Coronary artery (tissue), 2 donors: Measurements from ENCODE around the gene MGAT3.
"Not testable (repeated sequence)": the region's sequence is repeated elsewhere in the genome, so short reads cannot be mapped to it uniquely, and the experiment has no call there.

Source experiments
- DNase-seq: peaks from one replicate; pipeline ENCODE4 v3.0.0-alpha.2; 2017; ENCODE audit warnings: low spot score
- H3K27ac ChIP-seq, 2 donors: fragments of 200-600 bp; sonication (generic); one replicate each; pipeline ENCODE4 v1.5.1; 2016 to 2019
- H3K4me3 ChIP-seq: fragments of 200-600 bp; sonication (generic); 2 replicates; pipeline ENCODE4 v1.5.1; 2016; ENCODE audit warnings: mild to moderate bottlenecking, moderate library complexity
- CTCF ChIP-seq: fragments of 200-600 bp; sonication (generic); IDR thresholded peaks from one replicate; pipeline ENCODE4 v1.5.1; 2019; ENCODE audit warnings: antibody characterized with exemption

Gene MGAT3

GRCh38 chr22:39456522-39457197 is at the start of gene MGAT3:
Gene MGAT3, plus strand, starts transcription at chr22:39457012. Its CDS starts 30,336 bp downstream, at chr22:39487348.
- no peak for TF ChIP-seq CTCF
- Histone ChIP-seq H3K4me3 (peak within 1 kb of the TSS; percentile 78), H3K27ac (peak within 1 kb of the TSS in 1 of 2 donors; percentile 69)
- no peak for DNase-seq

- no peak overlapping the region for H3K4me3 ChIP-seq
- no peak overlapping the region for H3K27ac ChIP-seq
- TF ChIP-seq CTCF, result no peak
- no peak for DNase-seq
Measured at GRCh38 chr22:39408173-39408572, 48.6 kb upstream of the MGAT3 start.

GRCh38 chr22:39408807-39409206 is 48.0 kb upstream of the MGAT3 start:
- no peak for DNase-seq
- H3K4me3 ChIP-seq, result no peak overlapping the region
- H3K27ac ChIP-seq, result no peak overlapping the region
- no peak for TF ChIP-seq CTCF

GRCh38 chr22:39409516-39410029 is 47.2 kb upstream of the MGAT3 start:
- TF ChIP-seq CTCF, result no peak
- no peak for DNase-seq
- H3K4me3 ChIP-seq, result no peak overlapping the region
- no peak overlapping the region for H3K27ac ChIP-seq

- H3K4me3 ChIP-seq, result no peak overlapping the region
- H3K27ac ChIP-seq, result no peak overlapping the region
- DNase-seq, result no peak
- TF ChIP-seq CTCF, result no peak
Measured at GRCh38 chr22:39410264-39410663, 46.5 kb upstream of the MGAT3 start.

- not testable (repeated sequence) for H3K4me3 ChIP-seq, H3K27ac ChIP-seq
Measured at GRCh38 chr22:39411828-39412365, 44.9 kb upstream of the MGAT3 start.

GRCh38 chr22:39413204-39413603 is 43.6 kb upstream of the MGAT3 start:
- not testable (repeated sequence) for H3K27ac ChIP-seq, H3K4me3 ChIP-seq, DNase-seq

More at GRCh38 chr22:39411828-39412365, 44.9 kb upstream of the MGAT3 start:
- not testable (repeated sequence) for DNase-seq

- DNase-seq, result no peak
- no peak overlapping the region for H3K4me3 ChIP-seq
- H3K27ac ChIP-seq, result no peak overlapping the region
- TF ChIP-seq CTCF, result no peak
Measured at GRCh38 chr22:39414377-39414776, 42.4 kb upstream of the MGAT3 start.
